NCI-H2107 treated with DMSO at 0.1 percent for 48 hours (cell line): ENCODE results near the gene CSMD2.

Experiments used
- DNase-seq: peaks from one replicate; lab custom pipeline; 2025; ENCODE audit not compliant: unreplicated experiment; lab: John Stamatoyannopoulos, UW

The CSMD2 gene

DNA sequence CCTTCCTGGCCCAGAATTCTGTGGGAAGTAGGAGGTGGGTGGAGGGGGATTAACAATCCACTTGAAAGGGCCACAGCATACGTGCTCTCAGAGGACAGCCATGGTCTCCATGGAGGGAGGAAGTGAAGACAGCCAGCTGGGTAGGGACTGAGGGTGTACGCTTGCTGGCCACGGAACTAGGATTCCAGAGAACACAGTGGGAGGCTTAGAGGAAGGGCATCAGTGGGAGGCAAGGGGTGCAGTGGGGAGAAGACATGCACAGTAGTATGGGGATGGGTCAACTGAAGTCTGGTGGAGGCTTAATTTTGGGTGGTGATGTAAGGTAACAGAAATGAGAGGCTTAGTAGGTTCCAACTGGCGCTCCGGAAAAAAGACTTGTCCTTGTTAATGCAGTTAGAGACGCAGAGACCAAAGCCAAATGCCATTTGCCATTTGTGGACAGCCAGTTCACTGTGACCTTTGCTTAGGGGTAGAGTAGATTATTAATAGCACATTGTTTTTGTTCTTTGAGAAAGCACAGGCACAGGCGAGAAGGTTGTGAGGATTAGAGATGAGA is 589.6 kb downstream of the CSMD2 start:
- no peak for DNase-seq

DNA sequence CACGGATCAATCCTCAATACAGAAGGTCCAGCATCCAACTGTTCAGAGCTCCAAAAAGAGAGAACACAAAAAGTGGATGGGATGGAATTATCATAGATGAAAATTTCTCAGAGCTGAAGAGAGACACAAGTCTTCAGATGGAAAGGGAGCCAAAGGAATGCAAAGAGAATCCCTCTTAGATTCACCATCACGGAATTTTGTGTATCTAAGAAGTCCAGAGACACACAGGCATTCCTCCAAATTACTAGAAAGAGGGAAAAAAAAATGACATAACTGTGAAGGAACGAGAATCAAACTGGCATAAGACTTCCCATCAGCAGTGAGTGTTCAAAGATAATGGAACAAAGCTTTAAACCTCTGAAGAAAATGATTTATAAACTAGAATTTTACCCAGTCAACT is 591.4 kb downstream of the CSMD2 start:
- no peak for DNase-seq

DNA sequence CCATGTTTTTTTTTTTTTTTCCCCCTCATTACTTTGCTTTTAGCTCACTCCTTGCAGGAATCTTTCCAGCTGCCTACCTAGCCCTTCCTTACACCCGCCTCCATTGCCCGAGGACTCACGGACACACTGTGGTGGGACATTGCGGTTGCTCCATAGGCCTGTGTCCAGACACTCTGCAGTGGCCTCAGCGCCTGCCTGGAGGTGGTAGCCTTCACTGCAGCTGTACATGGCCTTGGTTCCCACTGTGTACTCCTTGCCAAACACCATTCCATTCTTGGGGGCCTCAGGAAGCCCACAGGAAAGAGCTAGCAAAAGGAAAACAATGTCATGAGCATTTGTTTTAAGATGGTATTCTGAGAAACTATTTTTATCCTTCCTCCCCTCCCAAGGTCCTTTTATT is 592.6 kb downstream of the CSMD2 start:
- no peak for DNase-seq

DNA sequence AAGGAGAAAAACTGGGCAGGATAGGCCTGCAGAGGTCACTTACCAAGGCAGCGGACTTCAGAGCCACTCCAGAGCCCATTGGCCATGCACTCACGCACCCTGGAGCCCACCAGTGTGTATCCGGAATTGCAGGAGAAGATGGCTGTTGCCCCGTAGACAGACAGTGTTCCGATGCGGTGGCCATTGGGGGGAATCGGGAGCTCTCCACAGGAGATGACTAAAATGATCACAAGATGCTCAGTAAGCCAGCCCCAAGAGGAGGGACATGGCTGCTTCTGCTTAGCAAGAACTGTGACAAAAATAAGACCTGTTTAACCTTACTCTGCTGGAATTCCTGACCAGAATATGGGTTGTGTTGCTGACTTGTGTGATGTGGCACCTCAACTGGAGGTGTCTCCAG is 595.7 kb downstream of the CSMD2 start:
- DNase-seq: no peak

DNA sequence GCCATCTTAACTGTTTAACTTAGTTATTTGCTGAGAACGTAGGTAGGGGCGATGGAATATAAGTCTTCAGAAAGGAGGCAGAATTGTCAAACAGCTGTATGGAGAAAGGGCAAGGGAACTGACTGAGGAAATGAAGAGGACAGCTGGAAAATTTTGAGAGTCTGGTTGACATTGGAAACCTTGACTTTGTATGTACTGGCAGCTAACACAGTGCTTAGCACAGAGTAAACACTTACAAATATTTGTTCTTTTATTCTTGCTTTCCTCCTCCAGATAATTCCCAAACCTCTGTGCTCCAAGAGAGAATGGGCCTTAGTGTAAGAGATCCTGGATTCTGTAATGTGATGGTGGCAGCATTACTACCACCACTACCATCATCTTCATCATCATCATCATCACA is 601.3 kb downstream of the CSMD2 start:
- no peak for DNase-seq

DNA sequence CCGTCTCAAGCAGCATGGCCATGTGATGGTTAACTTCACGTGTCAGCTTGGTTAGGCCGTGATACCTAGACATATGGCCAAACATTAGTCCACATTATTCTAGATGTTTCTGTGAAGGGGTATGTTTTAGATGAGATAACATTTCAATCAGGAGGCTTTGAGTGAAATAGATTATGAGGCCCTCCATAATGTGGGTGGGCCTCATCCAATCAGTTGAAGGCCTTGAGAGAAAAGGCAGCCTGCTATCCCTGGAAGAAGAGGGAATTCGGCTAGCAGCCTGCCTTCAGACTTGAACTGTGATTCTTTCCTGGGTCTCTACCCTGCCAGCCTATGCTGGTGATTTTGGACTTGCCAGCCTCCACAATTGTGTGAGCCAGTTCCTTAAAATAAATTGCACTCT is 602.5 kb downstream of the CSMD2 start:
- DNase-seq: no peak

DNA sequence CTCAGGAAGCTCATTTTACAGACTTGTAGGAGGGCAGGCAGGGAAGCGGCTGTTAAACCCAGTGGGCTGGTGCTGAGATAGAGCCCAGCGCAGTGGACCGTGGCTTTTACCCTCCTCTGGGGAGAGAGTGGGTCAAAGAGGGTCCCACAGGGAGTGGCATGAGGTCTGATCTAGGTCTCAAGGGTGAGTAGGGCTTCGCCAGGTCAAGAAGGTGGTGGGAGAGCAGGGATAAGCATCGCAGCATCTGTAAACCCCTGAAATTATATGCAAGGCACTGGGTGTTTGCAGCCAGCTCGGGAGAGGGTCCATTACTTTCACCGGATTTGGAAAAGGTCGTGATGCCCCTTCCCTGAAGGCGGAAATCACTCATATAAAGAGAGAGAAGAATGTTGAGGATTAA is 603.5 kb downstream of the CSMD2 start:
- DNase-seq: no peak

DNA sequence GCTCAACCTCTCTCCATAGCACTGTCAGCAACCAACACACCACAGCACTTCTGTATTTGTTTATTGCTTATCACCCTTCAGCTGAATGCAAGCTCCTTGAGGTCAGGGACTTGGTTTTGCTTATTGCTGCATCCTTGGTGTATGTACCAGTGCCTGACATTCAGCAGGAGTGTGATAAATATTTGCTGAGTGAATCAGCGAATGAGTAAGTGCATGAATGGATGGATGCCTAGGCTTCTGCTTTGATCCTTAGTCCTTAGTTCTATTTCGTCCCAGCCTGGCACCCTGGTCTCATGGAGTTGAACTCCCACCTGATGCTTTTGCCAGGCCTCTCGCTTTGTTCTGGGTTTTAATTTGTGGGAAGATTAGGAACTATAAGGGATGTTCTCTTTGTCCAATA is 604.4 kb downstream of the CSMD2 start:
- DNase-seq: no peak

DNA sequence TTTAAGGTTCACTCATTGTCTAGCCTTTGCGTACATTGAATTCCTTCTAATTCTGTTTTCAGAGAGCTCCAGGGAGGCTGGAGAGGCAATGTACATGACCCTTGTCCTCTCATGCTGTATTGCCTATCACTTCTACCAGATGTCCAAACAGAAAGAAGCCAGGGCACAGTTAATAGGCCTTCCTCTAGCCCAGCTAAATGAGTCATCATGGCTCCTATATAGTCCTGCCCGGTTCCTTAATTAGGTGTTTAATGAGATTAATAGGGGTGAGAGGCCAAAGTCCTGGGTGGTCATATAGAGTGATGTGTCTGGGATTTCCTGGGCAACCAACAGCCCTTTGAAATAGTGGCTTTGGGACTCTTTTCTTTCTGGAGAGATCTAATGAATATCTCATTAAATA is 616.3 kb downstream of the CSMD2 start:
- DNase-seq: no peak

DNA sequence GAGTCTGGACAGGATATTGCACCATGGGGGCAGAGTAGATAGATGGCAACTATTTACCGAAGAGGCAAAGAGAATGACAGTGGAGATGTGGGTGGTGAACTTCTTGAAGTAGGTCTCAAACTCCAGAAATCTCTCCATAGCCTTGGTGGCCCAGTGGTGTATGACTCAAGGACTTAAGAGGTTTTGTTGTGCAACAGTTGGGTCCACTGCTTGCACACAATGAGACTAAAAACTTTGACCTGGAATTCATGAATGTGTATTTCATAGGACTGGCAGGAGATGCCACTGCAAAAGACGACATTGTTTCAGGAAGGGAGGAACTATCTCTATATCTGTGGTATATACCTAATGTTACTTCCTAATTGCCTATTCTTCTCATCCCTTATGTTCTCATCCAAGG is 616.7 kb downstream of the CSMD2 start:
- DNase-seq: no peak

DNA sequence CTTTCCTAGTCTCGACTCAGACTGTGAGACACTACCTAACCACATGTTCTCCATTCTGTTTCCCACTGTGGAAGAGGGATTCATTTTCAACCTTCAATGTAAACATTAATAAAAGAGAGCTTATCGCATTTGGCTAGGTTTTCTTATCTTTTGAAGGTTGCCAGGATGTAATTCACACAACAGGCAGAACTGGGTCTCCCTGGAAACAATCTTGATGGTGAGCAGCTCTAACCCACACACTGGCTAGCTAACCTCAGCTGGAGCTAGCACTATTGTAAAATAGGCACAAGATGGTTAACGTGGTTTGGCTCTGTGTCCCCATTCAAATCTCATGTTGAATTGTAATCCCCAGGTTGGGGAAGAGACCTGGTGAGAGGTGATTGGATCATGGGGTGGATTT is 617.5 kb downstream of the CSMD2 start:
- no peak for DNase-seq

DNA sequence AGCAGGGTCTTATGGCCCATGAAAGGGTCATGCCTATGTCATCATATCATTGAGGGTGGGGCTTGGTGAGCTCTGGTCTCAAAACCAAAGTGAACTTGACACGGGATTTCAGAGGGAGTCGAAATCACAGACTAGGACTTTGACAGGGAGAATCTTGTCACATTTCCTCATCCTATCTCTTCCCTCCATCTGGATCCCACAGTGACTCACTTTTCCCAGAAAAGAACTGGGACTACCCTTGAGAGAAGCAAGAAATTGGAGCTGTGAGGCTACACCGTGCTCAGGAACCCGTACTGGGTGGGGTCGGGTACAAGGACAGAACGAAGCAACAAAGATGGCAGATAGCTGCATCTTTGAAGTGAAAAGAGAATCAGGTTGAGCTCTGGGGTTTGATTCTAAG is 623.1 kb downstream of the CSMD2 start:
- no peak for DNase-seq

DNA sequence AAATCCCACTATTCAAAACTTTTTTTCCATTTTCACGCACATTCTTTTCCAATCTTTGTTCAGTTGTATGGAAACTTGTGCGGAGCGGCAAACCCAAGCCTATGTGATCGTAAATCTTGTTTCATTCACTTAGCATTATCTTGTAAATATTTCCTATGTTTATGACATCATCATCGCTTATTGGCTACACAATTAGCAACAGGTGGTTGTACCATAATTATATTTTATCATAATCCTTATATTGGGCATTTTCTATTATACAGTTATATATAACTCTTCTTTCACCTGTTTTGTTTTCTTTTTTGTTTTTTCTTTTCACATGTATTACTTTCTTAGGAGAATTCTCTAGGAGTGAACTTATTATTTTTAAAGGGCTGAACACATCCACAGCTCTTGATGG is 627.1 kb downstream of the CSMD2 start:
- no peak for DNase-seq

DNA sequence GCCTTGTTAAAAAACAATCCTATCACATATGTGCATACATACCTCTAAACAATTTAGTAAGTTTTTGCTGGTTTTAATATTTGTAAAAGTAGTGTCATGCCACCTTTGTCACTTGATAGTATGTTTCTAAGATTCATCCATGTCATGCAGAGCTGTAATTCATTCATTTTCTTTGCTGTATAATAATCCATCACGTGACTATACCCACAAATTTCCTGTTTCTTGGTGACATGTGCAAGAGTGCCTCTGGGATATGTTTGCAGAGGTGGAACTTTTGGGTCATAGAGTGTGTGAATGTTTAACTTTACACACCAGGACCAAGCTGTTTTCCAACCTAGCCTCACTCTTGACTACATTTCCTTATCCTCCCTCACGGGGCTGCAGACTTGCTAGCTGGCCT is 629.7 kb downstream of the CSMD2 start:
- DNase-seq: no peak

DNA sequence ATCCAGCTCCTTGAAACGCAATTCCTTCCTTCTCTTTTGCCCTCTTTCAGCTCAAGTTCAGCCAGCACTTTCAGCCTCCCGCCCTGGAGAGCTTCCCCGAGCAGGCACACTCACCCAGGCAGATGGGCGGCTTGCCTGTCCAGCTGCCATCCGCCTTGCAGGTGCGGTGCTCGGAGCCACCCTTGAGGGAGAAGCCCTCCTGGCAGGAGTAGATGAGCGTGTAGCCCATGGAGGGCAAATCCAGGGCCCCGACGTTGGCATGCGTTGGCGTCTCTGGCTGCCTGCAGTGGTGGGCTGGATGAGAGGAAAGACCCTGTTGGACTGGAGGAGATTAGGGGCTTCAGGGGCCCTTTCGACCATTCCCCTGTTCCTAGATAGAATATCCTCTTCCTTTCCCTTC is 632.1 kb downstream of the CSMD2 start:
- no peak for DNase-seq

DNA sequence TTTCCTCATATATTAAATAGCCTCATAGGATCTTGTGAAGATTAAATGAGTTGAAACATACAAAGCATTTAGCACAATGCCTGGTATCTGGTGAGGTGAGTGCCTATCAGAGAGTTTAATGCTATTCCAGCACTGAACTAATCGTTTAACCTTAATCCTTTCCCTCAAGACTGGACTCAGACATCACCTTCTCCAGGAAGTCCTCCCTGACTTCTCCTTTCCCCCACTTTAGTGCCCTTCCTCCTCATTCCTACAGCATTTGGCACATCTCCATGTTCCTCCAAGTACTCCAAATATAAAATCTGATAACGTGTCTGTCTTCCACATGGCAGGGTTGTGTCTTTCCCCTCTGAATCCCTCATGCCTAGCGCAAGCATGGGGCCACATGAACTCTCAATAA is 632.8 kb downstream of the CSMD2 start:
- no peak for DNase-seq

DNA sequence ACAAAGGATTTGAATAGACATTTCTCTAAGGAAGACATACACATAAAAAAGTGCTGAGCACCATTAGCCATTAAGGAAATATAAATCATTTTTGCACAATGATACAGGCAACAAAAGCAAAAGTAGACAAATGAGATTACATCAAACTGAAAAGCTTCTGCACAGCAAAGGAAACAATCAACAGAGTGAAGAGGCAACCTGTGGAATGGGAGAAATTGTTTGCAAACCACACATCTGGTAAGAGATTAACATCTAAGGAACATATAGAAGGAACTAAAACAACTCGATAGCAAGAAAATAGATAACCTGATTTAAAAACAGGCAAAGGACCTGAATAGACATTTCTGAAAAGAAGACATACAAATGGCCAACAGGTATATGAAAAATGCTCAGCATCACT is 635.1 kb downstream of the CSMD2 start:
- DNase-seq: no peak

DNA sequence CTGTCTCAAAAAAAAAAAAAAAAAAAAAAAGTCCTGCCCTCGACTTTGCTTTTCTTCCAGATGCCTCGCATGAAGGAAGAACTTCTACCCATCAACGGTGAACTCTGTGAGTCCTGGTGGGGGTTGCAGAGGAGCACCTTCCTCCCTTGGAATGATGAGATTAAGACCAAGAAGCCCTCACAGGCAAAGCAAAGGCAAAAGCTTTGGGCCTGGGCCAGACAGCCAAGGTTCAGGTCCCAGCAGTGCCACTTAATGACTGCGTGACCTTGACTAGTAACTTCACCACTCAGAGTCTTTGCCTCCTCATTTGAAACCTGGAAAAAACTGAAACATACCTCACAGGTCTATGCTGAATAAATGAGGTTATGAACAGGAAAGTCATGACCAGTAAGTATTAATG is 637.1 kb downstream of the CSMD2 start:
- DNase-seq: no peak

DNA sequence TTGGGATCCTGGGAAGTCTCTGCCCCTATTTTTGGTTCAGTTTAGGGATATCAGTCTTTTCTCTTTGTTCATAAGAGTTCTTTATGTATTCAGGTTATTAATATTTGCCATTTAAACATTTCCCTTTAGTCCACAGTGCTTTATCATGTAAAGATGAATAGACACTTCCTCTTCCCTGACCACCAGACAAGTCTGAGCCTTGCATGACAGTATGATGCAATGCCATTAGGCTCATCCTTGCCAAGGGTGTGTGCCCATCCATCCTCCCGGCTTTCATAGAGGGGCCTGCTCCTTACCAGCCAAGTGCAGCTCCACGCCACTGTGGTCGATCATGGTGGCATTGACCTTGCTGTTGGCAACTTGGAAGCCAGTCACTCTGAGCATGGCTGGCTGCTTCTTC is 640.4 kb downstream of the CSMD2 start:
- DNase-seq: no peak

DNA sequence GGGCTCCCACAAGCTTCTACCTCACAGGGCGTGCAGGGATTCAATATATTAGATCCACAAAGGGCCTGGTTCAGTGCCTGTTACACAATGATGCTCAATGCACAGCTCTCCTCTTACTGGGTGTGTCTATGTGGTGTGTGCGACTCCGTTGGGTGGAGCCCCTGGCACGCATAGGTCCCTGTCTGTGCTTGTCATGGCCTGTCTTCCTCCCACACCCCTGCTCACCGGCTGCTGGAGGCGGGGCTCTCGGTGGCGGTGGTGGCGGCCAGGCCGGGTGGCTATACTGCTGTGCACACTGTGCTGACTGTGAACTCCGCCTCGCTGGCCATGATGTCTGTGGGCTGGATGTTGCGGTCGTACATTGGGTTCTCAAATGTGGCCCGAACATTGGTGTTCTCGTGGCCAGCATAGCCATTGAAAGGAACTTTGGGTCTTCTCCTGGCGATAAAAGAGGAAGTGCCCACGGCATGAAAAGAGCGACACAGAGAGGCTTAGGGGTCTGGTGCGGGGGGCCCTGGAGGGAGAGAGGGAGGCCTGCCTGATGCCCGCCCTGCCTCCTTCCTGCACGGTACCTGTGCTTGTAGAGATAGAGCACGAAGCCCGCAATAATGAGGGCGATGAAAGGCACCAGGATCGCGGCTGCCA is 645.7 kb downstream of the CSMD2 start:
- no peak for DNase-seq

DNA sequence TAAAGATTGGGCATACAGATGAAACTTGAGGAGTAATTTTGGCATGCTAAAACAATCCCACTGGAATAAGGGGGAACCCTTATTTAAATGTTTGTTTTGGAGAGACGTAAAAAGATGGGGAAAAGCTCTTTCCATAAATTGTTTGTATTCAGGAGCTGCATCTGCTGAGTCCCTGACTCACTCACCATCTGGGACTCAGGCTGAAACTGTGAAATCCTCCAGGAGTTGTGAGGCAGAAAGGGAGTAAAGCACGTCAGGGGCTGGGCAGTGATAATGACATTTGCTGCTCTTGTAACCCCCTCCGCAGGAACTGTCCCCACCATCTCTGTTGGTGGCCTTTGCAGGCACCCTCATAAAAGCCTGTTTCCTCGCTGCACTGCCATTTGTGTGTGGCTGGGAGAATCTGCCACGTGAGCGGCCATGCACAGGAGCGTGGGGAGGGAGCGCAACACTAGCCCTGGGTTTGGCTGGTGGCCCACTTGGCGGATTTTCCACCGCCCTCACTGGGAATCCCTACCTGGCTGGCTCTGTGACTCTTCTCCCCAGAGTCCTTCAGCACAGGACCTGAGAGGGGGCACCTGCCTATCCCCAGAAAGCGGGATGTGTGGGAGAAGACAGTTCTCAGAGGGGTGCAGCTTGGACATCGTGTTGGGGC is 647.3 kb downstream of the CSMD2 start:
- DNase-seq: no peak

DNA sequence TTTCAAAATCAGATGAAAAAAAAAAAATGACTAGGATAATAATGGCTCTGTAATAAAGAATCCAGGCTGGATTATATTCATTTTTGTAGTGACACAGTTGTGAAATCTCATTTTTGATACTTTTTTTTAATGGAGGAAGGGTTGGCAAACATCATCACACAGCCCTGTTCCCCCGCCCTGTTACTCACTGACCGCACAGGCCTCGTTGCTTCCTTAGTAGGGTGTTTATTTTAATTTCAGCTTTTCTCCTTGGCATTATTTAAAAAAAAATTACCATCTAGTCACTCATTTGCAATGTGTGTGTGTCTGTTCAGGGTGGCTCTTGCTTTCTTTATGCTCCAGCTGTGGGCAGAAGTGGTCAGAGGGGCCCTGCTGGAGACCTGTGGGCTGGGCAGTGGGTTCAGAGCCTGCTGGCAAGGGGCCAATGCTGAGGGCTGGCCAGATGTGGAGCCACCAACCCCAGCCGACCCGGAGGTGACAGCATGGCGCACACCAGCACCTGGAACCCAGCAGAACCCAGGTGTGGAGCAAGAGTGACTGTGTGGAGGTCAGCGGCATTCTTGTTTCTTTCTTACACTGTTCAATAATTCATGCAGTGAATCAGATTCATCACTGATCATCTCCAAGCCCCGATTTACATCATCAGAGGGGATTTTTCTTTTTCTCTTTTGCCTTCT is 648.0 kb downstream of the CSMD2 start:
- no peak for DNase-seq
